Measurements from ENCODE around the gene PPP1R37.

Gene PPP1R37

DNA sequence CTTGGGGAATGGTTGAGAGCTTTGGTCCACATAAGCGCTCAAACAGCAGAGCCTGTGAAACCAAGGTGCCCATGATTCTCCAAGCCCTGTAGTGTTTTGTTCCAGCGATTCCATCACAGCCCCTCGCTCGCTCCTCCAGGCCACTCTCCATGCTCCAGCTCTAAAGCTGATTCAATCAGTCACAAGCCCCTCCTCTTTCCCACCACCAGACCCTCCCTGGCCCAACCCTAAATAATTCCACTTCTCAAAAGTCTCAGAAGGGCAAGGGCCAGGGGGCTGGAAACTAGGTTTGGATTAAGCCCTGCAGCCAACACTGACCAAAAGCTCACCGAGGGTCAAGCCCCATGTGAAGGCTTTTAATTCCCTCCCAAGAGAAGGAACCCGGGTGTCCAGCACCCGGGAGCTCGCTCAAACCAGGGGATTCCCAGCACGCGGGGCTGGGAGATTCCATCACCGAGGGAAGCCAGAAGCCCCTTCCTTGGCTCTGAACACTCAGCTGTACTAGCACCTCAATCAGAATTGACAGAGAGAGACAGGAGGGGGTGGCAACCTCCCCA, 18.2 kb upstream of the PPP1R37 start:
- TF ChIP-seq, protein P1, sequence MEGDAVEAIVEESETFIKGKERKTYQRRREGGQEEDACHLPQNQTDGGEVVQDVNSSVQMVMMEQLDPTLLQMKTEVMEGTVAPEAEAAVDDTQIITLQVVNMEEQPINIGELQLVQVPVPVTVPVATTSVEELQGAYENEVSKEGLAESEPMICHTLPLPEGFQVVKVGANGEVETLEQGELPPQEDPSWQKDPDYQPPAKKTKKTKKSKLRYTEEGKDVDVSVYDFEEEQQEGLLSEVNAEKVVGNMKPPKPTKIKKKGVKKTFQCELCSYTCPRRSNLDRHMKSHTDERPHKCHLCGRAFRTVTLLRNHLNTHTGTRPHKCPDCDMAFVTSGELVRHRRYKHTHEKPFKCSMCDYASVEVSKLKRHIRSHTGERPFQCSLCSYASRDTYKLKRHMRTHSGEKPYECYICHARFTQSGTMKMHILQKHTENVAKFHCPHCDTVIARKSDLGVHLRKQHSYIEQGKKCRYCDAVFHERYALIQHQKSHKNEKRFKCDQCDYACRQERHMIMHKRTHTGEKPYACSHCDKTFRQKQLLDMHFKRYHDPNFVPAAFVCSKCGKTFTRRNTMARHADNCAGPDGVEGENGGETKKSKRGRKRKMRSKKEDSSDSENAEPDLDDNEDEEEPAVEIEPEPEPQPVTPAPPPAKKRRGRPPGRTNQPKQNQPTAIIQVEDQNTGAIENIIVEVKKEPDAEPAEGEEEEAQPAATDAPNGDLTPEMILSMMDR (IDR thresholded peaks at IDR 0.05), result no peak

DNA sequence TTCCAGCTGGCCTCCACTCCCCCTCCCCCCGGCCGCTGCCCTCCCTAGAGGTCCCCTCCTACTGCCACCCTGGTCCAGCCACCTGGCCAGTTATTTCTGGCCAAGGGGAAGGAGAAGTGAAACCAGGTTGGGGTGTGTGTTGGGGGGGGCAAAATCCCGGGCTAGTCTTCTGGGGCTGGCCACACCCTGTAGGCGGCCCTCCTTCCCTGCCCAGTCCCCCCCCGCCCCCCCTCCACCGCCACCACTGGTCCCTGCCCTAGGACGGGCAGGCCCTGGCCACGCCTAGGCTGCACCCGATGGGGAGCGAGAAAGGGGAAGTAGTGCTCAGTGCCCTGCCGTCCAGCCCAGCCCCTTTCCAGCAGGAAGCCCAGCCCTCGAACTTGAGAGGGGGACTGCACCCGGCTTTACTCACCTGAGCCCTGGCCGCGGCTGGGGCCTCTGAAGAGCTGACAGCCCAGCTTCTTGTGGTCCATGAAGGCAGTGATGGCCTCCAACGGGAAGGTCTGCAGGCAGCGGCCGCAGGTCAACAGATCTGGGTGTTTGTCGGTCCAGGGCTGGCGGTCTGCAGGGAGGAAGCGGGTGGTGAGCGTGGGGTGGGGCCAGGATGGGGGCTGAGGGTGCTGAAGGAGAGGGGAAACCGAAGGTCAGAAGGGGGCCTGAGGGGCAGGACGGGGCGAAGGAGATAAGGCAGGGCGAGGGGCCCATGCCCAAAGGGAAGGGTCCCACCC, 17.5 kb upstream of the PPP1R37 start:
- TF ChIP-seq, protein P1 (IDR thresholded peaks at IDR 0.05), result no peak

DNA sequence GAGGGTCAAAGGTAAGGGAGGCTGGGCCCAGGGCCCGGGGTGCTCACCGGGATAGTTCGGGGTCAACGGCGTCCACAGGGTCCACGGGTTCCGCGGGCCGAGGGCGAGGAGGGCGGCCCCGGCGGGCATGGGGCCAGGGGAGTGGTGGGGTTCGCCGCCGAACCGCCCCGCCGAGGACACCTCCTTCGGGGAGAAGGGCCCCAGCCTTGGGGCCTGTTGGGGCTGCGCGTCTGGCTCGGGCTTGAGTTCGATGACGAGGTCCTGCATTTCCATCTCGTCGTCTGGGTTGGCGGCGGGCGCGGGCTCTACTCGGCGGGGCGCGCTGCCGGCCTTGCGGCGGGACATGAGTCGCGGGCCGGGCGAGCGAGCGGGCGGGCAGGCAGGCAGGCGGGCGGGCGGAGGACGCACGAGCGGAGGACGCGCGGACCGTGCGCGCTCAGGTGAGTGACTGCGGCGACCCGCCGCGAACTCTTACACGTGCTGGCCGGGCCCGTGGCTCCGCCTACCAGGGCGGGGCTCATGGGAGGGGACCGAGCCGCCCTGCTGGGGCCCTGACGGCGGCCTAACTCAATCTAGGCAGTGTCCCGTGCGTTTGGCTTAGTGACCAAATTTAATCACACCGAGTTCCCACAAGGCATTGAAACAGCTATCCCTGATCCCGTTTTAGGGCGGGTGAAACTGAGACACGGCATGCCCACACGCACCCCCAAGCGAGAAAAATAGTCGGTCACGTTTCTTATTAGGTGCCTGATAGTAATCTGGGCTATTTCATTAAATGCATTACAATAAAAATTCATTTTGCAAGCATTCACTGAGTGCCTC, 16.7 kb upstream of the PPP1R37 start, which contains the start of gene ZNF296:
Gene ZNF296 (minus strand): TSS at position 450 of the 822 bp plus-strand sequence. CDS start 105 bp downstream, at position 345.
- TF ChIP-seq, protein P1 (IDR thresholded peaks at IDR 0.05), result no peak

DNA sequence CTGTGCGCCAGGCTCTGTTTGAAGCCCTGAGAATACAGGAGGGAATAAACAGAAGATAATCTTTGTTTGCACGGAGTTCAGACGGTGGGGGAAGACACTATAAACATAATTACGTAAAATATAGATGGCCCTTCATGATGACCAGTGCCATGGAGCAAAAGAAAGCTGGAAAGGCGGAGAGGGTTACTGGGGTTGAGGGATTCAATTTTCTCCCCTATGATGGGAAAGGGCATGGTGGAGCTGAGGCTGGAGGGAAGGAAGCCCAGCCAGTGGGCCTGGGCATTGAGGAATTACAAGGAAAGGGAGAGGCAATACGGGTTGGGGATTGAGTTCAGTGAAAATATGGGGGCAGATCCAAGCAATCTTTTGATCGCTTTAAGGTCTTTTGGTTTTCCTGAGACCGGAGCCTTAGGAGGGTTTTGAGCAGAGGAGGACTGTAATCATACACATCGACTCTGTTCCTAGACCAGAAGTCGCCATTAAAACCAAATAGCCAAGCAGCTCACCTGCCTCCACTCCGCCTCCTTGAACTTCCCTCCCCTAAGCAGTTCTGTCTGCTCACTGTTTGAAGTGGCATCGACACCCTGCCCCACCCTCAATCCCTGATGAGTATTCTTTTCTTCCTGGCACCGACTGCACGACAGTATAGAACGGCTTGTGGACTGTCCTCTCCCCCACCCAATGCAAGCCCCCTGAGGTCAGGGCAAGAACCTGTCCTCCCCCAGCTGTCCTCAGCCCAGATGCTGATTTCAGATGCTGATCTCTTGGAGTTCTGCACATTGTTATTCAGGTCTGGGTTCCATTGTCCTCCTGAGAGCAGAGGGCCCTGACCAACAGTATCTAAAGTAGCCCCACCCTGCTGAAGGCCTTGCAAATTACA, 15.9 kb upstream of the PPP1R37 start:
- TF ChIP-seq, protein P1 (IDR thresholded peaks at IDR 0.05), result no peak

DNA sequence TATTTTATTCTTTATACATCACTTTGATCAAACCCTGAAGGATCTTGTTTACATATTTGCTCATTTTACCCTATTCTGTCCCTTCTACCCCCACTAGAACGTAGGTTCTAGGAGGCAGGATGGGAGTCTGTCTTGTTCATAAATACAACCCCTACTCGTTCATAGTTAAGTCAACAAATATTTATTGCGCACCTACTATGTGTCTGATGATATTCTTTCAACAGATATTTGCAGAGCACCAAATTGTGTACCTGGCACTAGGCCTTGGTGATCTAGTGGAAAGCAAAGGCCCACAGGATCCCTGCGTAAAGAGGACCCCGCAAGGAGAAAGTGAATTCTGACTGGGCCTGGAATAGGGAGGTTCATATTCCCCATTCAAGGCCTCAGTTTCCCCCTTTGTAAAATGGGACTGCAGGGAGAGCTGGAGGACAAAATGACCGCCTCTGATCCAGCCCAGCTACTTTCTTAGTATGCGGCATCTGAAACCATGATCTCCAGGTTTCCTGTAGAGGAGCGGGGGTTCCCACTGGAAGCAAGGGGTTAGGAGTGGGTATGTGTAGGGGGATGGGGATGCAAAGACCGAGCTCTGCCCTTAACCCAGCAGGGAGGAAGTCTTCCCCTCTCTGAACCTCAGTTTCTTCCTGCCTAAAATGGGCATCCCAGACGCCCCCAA, 14.5 kb upstream of the PPP1R37 start:
- TF ChIP-seq, protein P1 (IDR thresholded peaks at IDR 0.05), result no peak

DNA sequence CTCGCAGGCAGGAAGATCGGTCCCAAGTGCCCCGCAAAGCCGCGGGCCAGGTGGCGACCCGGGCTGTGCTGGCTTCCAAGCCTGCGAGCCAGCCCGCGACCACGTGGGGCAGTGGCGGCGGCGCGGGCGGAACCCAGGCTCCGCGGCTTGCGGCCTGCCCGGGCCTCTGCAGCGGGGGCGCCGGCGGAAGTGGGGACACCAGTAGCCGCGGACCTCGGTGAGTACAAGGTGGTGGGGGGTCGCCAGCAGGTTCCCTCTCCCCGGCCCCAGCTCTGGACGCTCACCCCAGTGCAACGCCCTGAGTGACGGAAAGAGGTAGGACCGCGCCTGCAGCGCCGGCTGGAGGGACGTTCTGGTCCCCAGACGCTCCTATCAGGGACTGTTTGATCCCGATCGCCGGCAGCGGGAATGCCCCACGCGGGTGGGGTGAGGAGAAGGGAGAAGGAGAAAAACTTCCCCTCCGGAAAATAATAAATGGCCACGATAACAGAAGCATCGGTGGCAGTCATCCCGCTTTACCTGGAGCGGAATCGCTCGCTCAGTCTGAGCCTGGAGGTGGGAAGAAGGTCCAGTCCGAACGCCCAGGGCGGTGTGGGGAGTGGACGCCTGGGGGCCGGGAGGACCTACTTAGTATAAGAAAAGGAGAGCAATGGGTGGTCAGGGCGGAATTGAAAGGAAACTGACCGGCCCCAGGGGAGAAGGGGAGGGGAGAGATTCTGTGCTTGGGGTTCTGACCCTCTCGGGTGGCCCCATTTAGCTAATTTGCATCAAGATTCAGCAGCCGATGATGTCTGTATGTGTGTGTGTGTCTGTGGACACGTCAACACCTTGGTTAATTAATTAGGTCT, 13.7 kb upstream of the PPP1R37 start, which contains the start of gene GEMIN7:
Gene GEMIN7 (plus strand): TSS at position 198 of the 848 bp plus-strand sequence. CDS start 10,855 bp downstream, outside the sequence.
- TF ChIP-seq, protein P1 (IDR thresholded peaks at IDR 0.05), result no peak
